ENCODE results near the gene USP3.

USP3 gene, protein sequence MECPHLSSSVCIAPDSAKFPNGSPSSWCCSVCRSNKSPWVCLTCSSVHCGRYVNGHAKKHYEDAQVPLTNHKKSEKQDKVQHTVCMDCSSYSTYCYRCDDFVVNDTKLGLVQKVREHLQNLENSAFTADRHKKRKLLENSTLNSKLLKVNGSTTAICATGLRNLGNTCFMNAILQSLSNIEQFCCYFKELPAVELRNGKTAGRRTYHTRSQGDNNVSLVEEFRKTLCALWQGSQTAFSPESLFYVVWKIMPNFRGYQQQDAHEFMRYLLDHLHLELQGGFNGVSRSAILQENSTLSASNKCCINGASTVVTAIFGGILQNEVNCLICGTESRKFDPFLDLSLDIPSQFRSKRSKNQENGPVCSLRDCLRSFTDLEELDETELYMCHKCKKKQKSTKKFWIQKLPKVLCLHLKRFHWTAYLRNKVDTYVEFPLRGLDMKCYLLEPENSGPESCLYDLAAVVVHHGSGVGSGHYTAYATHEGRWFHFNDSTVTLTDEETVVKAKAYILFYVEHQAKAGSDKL

GRCh38 chr15:63504247-63504978 lies at the start of gene USP3:
Gene USP3, plus strand, starts transcription at chr15:63504593. Its CDS starts 147 bp downstream, at chr15:63504740.
- ATAC-seq (peak; percentile 70), DNase-seq (peak; percentile 94)
- peaks cover 80% of the 10 kb centered on the region for H3K4me1 Mint-ChIP-seq
- peak within 1 kb of the TSS; percentile 84 for H3K4me3 Mint-ChIP-seq
- peak within 1 kb of the TSS; percentile 98 for H3K27ac Mint-ChIP-seq
- H3K27me3 Mint-ChIP-seq: no peaks in the 10 kb centered on the region
- no peaks in the 10 kb centered on the region for H3K9me3 Mint-ChIP-seq
- H3K36me3 Mint-ChIP-seq (ENCODE audit: low read depth): no peaks in the 10 kb centered on the region

- peaks cover 2% of the 10 kb centered on the region for H3K4me1 Mint-ChIP-seq
- DNase-seq (no peak), ATAC-seq (no peak)
- no peak overlapping the region for H3K27ac Mint-ChIP-seq
- no peaks in the 10 kb centered on the region for H3K36me3 Mint-ChIP-seq (ENCODE audit: low read depth)
- no peak overlapping the region for H3K4me3 Mint-ChIP-seq
- H3K27me3 Mint-ChIP-seq: no peaks in the 10 kb centered on the region
- no peaks in the 10 kb centered on the region for H3K9me3 Mint-ChIP-seq
Measured at GRCh38 chr15:63456258-63456657, 48.1 kb upstream of the USP3 start.

GRCh38 chr15:63457379-63457778 lies 47.0 kb upstream of the USP3 start:
- H3K4me1 Mint-ChIP-seq: peaks cover 5% of the 10 kb centered on the region
- H3K9me3 Mint-ChIP-seq: no peaks in the 10 kb centered on the region
- ATAC-seq (no peak), DNase-seq (no peak)
- no peak overlapping the region for H3K4me3 Mint-ChIP-seq
- no peaks in the 10 kb centered on the region for H3K27me3 Mint-ChIP-seq
- no peaks in the 10 kb centered on the region for H3K36me3 Mint-ChIP-seq (ENCODE audit: low read depth)
- H3K27ac Mint-ChIP-seq: no peak overlapping the region

DNA sequence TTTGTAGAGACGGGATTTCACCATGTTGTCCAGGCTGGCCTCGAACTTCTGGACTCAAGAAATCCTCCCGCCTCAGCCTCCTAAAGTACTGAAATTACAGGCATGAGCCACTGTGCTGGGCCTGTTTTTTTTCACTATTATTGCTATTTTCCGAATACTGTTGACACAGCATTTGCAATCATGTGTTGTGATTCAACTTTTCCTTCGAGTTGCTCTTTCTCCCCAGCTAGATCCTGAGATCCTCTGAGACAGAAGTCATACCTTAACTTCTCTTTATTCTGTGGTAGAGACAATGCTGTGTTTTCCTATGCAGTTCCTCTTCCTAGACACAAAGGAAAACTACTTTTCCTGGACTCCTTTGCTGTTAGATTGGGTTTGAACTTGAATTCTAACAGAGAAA lies 46.4 kb upstream of the USP3 start:
- no peaks in the 10 kb centered on the region for H3K27me3 Mint-ChIP-seq
- DNase-seq (no peak), ATAC-seq (no peak)
- no peak overlapping the region for H3K4me3 Mint-ChIP-seq
- H3K36me3 Mint-ChIP-seq (ENCODE audit: low read depth): no peaks in the 10 kb centered on the region
- no peaks in the 10 kb centered on the region for H3K9me3 Mint-ChIP-seq
- no peak overlapping the region for H3K27ac Mint-ChIP-seq
- H3K4me1 Mint-ChIP-seq: peaks cover 5% of the 10 kb centered on the region

- H3K4me3 Mint-ChIP-seq: no peak overlapping the region
- no peak for ATAC-seq
- H3K27ac Mint-ChIP-seq: no peak overlapping the region
- H3K36me3 Mint-ChIP-seq (ENCODE audit: low read depth): no peaks in the 10 kb centered on the region
- no peaks in the 10 kb centered on the region for H3K27me3 Mint-ChIP-seq
- H3K4me1 Mint-ChIP-seq: peaks cover 5% of the 10 kb centered on the region
- DNase-seq: no peak
- no peaks in the 10 kb centered on the region for H3K9me3 Mint-ChIP-seq
Measured at GRCh38 chr15:63458794-63459395, 45.5 kb upstream of the USP3 start.

DNA sequence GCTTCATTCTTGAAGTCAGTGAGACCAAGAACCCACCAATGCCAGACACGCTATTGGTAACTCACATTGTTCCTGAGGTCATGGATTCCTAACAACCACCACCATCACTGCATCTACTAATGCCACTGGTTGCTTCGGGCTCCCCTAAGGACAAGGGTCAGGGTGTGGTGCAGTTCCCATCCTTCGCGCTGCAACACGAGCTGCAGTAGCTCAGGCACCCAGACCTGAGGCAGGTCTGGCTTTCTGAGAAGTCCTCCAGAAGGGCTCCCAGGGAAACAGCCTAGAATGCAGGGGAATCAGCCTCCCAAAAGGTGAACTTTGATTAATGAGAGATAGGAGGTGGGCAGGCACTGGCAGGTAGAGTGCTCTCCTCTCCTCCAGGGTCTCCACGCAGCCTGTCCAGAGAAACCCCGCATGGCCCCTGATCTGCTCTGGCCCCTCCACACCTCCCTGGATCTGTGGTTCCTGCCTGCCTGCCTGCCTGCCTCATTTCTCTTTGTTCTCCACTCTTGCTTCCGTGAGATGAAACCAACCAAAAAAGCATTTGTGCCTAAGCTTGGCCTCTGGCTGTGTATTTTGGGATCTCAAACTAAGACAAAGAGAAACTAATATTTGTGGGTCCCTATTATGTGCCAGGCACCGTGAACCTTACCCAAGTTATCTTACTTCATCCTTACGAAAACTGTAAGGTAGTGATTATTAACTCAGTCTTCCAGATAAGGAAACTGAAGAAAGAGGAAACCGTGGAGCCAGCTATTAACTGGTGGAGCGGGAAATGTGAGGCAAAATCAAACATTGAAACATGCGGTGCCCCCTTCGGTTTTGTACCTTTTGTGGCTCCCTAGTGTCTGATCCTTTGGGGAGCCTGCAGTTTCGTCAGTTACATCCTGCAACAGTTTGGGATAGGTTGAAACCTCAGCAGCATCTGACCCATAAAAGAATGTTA lies 43.9 kb upstream of the USP3 start:
- no peak overlapping the region for H3K27ac Mint-ChIP-seq
- no peak for ATAC-seq
- DNase-seq: no peak
- H3K4me1 Mint-ChIP-seq: peaks cover 5% of the 10 kb centered on the region
- H3K36me3 Mint-ChIP-seq (ENCODE audit: low read depth): no peaks in the 10 kb centered on the region
- no peaks in the 10 kb centered on the region for H3K9me3 Mint-ChIP-seq
- H3K27me3 Mint-ChIP-seq: no peaks in the 10 kb centered on the region
- no peak overlapping the region for H3K4me3 Mint-ChIP-seq

- peaks cover 6% of the 10 kb centered on the region for H3K4me1 Mint-ChIP-seq
- H3K4me3 Mint-ChIP-seq: no peak overlapping the region
- ATAC-seq: no peak
- no peaks in the 10 kb centered on the region for H3K9me3 Mint-ChIP-seq
- no peaks in the 10 kb centered on the region for H3K27me3 Mint-ChIP-seq
- H3K27ac Mint-ChIP-seq: no peak overlapping the region
- H3K36me3 Mint-ChIP-seq (ENCODE audit: low read depth): no peaks in the 10 kb centered on the region
- no peak for DNase-seq
Measured at GRCh38 chr15:63461230-63461985, 43.0 kb upstream of the USP3 start.

DNA sequence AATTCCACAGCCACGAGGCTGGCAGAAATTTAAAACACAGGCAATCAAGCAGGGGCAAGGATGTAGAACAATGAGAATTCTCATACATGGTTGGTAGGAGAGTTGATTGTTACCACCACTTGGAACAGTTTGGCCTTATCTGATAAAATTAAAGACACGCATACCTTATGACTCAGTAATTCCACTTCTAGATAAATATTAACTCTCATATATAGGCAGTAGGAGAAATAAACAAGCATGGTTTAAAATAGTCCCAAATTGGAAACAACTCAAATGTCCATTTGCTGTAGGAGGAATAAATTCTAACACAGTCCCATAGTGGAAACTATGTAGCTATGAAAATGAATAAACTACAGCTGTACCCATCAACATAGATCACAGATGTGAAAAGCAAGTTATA lies 42.3 kb upstream of the USP3 start:
- DNase-seq (no peak), ATAC-seq (no peak)
- no peak overlapping the region for H3K27ac Mint-ChIP-seq
- H3K27me3 Mint-ChIP-seq: no peaks in the 10 kb centered on the region
- H3K4me3 Mint-ChIP-seq: no peak overlapping the region
- H3K36me3 Mint-ChIP-seq (ENCODE audit: low read depth): no peaks in the 10 kb centered on the region
- peaks cover 13% of the 10 kb centered on the region for H3K4me1 Mint-ChIP-seq
- no peaks in the 10 kb centered on the region for H3K9me3 Mint-ChIP-seq

- H3K4me1 Mint-ChIP-seq: peaks cover 16% of the 10 kb centered on the region
- ATAC-seq: no peak
- H3K27me3 Mint-ChIP-seq: no peaks in the 10 kb centered on the region
- H3K36me3 Mint-ChIP-seq (ENCODE audit: low read depth): no peaks in the 10 kb centered on the region
- H3K9me3 Mint-ChIP-seq: no peaks in the 10 kb centered on the region
- no peak overlapping the region for H3K4me3 Mint-ChIP-seq
- DNase-seq: no peak
- no peak overlapping the region for H3K27ac Mint-ChIP-seq
Measured at GRCh38 chr15:63463036-63463435, 41.4 kb upstream of the USP3 start.

- ATAC-seq (no peak), DNase-seq (no peak)
- Mint-ChIP-seq H3K4me3 (no peak overlapping the region), H3K4me1 (peaks cover 18% of the 10 kb centered on the region), H3K36me3 (ENCODE audit: low read depth) (no peaks in the 10 kb centered on the region), H3K9me3 (no peaks in the 10 kb centered on the region), H3K27ac (no peak overlapping the region), H3K27me3 (no peaks in the 10 kb centered on the region)
Measured at GRCh38 chr15:63463793-63464192, 40.6 kb upstream of the USP3 start.

- Mint-ChIP-seq H3K36me3 (ENCODE audit: low read depth) (no peaks in the 10 kb centered on the region), H3K9me3 (no peaks in the 10 kb centered on the region), H3K27ac (no peak overlapping the region), H3K4me1 (peaks cover 27% of the 10 kb centered on the region), H3K4me3 (no peak overlapping the region), H3K27me3 (no peaks in the 10 kb centered on the region)
- DNase-seq (no peak), ATAC-seq (no peak)
Measured at GRCh38 chr15:63465104-63465503, 39.3 kb upstream of the USP3 start.

- Mint-ChIP-seq H3K4me1 (peaks cover 31% of the 10 kb centered on the region), H3K36me3 (ENCODE audit: low read depth) (no peaks in the 10 kb centered on the region), H3K27ac (no peak overlapping the region), H3K27me3 (no peaks in the 10 kb centered on the region), H3K9me3 (no peaks in the 10 kb centered on the region), H3K4me3 (no peak overlapping the region)
- DNase-seq: peak; percentile 48
- ATAC-seq: peak; percentile 80
Measured at GRCh38 chr15:63466378-63467192, 37.8 kb upstream of the USP3 start.

DNA sequence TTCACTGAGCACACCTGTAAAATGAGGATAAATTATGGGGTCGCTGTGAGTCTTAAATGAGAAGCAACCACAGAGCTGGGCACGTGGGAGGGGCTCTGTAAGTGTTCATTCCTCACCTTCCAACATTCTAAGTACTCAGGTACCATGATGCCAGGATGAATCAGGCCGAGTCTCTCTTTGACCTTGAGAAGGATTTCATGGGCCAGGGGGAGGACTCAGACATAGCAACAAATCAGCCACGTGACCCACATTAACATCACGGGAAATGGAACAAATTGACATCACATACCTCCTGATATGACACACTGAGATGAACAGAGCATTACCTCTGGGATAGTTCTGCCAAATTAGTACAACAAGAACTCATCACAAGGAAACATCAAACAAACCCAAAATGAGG lies 35.2 kb upstream of the USP3 start:
- no peaks in the 10 kb centered on the region for H3K27me3 Mint-ChIP-seq
- peak overlapping the region; percentile 60 for H3K27ac Mint-ChIP-seq
- ATAC-seq (peak; percentile 67), DNase-seq (no peak)
- H3K4me3 Mint-ChIP-seq: no peak overlapping the region
- peaks cover 49% of the 10 kb centered on the region for H3K4me1 Mint-ChIP-seq
- no peaks in the 10 kb centered on the region for H3K36me3 Mint-ChIP-seq (ENCODE audit: low read depth)
- H3K9me3 Mint-ChIP-seq: no peaks in the 10 kb centered on the region

Data from activated naive CD8-positive, alpha-beta T cell treated with anti-CD3 and anti-CD28 coated beads, Interleukin-2, amount 50 U/mL, for 24 hours (primary cell).